CD4-positive, alpha-beta memory T cell (primary cell): Measurements from ENCODE around the gene PTPRJ. TPM values are rescaled to one million over a fixed set of nuclear protein-coding genes. Genes with fewer than 3 reads are reported as not detected.
"Not testable (repeated sequence)": the region's sequence is repeated elsewhere in the genome, so short reads cannot be mapped to it uniquely, and the experiment has no call there.

Experiments used
- CTCF ChIA-PET: fragments of 350-600 bp; sonication (Branson Sonifier 250); formaldehyde crosslinking; loops from one replicate; lab custom pipeline; 2021; ENCODE audit warnings: inconsistent platforms; ENCODE audit not compliant: partially characterized antibody; lab: Charles Lee
- POLR2A ChIA-PET: fragments of 350-600 bp; sonication (Branson Sonifier 250); formaldehyde crosslinking; loops from one replicate; lab custom pipeline; 2021; ENCODE audit not compliant: partially characterized antibody; lab: Charles Lee
- DNase-seq, 5 donors: peaks; one replicate each; pipeline versions ENCODE4 v3.0.0 to v3.0.0-alpha.2; 2020 to 2022; ENCODE audit warnings: mixed read lengths in 1 of 5
- H3K27ac ChIP-seq: one replicate; pipeline ENCODE4 v1.7.0; 2013; ENCODE audit warnings: low read depth, low read length
- H3K27me3 ChIP-seq: 2 replicates; pipeline ENCODE4 v1.7.0; 2013; ENCODE audit warnings: mild to moderate bottlenecking, low read length, moderate library complexity; ENCODE audit not compliant: insufficient read depth
- H3K36me3 ChIP-seq: 2 replicates; pipeline ENCODE4 v1.7.0; 2013; ENCODE audit warnings: mild to moderate bottlenecking, low read length, moderate library complexity; ENCODE audit not compliant: insufficient read depth
- H3K4me1 ChIP-seq: 2 replicates; pipeline ENCODE4 v1.7.0; 2013; ENCODE audit warnings: mild to moderate bottlenecking, low read length, moderate library complexity; ENCODE audit not compliant: insufficient read depth
- H3K4me3 ChIP-seq, 2 donors: one replicate each; pipeline ENCODE4 v1.7.0; 2013; ENCODE audit warnings: low read length in 2 of 2, mild to moderate bottlenecking in 1 of 2
- H3K9me3 ChIP-seq, 2 donors: one replicate each; pipeline ENCODE4 v1.7.0; 2013; ENCODE audit warnings: low read length in 2 of 2, control low read depth in 1 of 2; ENCODE audit not compliant: control insufficient read depth in 1 of 2
- H3K27ac Mint-ChIP-seq, 7 donors: one replicate each; pipeline ENCODE4 v1.8.0; 2020 to 2021; ENCODE audit warnings: mixed read lengths in 7 of 7, mild to moderate bottlenecking in 6 of 7, inconsistent platforms in 3 of 7, moderate library complexity in 3 of 7
- H3K27me3 Mint-ChIP-seq, 2 donors: one replicate each; pipeline ENCODE4 v1.8.0; 2020 to 2021; ENCODE audit warnings: mixed read lengths in 2 of 2
- H3K36me3 Mint-ChIP-seq, 2 donors: one replicate each; pipeline ENCODE4 v1.8.0; 2020 to 2021; ENCODE audit warnings: mixed read lengths in 2 of 2, inconsistent platforms in 1 of 2, mild to moderate bottlenecking in 1 of 2
- H3K4me1 Mint-ChIP-seq, 4 donors: one replicate each; pipeline ENCODE4 v1.8.0; 2020 to 2021; ENCODE audit warnings: mixed read lengths in 4 of 4, mild to moderate bottlenecking in 1 of 4
- H3K4me3 Mint-ChIP-seq, 8 donors: one replicate each; pipeline ENCODE4 v1.8.0; 2020 to 2021; ENCODE audit warnings: mixed read lengths in 8 of 8, mild to moderate bottlenecking in 7 of 8, moderate library complexity in 6 of 8, inconsistent platforms in 3 of 8
- H3K9me3 Mint-ChIP-seq, 8 donors: one replicate each; pipeline ENCODE4 v1.8.0; 2020 to 2021; ENCODE audit warnings: mixed read lengths in 8 of 8, mild to moderate bottlenecking in 5 of 8, inconsistent platforms in 3 of 8, moderate library complexity in 1 of 8
- intact Hi-C: fragments of 100-400 bp; cut with micrococcal nuclease; formaldehyde crosslinking; loops from one replicate; pipeline ENCODE4 v1.15.1; 2023
- microRNA-seq: library from miRNA; unstranded; fragments of <30 nt; microRNA quantifications from one replicate; pipeline ENCODE4 v1.2.0, GENCODE V29; 2021; ENCODE audit warnings: borderline replicate concordance, borderline number of aligned reads, borderline microRNAs expressed, mixed read lengths
- polyA plus RNA-seq, 2 donors: library from polyadenylated mRNA; unstranded; fragments of 300-500 nt; fragmentation: Illumina TruSeq; gene quantifications; one replicate each; pipeline ENCODE4 v1.2.3, GENCODE V29; 2021
- total RNA-seq, 2 experiments: library from RNA; stranded (reverse); gene quantifications; one replicate each; pipeline ENCODE4 v1.2.3, GENCODE V29; 2021

Gene PTPRJ
- total and polyA plus RNA-seq, 4 experiments from 2014 or later = 3.3 to 57.9 (median 37.2) TPM

DNA sequence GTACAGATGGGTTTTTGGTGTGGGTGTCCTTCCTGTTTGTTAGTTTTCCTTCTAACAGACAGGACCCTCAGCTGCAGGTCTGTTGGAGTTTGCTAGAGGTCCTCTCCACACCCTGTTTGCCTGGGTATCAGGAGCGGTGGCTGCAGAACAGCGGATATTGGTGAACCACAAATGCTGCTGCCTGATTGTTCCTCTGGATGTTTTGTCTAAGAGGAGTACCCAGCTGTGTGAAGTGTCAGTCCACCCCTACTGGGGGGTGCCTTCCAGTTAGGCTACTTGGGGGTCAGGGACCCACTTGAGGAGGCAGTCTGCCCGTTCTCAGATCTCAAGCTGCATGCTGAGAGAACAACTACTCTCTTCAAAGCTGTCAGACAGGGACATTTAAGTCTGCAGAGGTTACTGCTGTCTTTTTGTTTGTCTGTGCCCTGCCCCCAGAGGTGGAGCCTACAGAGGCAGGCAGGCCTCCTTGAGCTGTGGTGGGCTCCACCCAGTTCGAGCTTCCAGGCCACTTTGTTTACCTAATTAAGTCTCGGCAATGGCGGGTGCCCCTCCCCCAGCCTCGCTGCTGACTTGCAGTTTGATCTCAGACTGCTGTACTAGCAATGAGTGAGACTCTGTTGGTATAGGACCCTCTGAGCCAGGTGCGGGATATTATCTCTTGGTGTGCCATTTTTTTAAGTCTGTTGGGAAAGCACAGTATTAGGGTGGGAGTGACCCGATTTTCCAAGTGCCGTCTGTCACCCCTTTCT, 210.7 kb downstream of the PTPRJ start:
- ChIA-PET POLR2A (interaction anchor here (0.6 to 1.7 kb wide), 4 partner anchors 10 to 53 kb away, joined by 3 to 4 read pairs (median 3); no protein-coding TSS in a partner anchor), CTCF (interaction anchor here (0.8 to 3.8 kb wide), 5 partner anchors 9 to 117 kb away, joined by 3 to 19 read pairs (median 3); no protein-coding TSS in a partner anchor)
- Mint-ChIP-seq H3K9me3 (peaks cover 7 to 48% (median 35%) of the 10 kb centered on the region in 8 donors), H3K4me1 (peaks cover 16 to 39% (median 31%) of the 10 kb centered on the region in 4 donors), H3K36me3 (peaks cover 13 to 17% of the 10 kb centered on the region in 2 donors), H3K4me3 (peak overlapping the region; percentile 64 to 91 (median 84)), H3K27ac (peak overlapping the region; percentile 87 to 96 (median 88))
- not testable (repeated sequence) for H3K36me3 ChIP-seq, H3K9me3 ChIP-seq, H3K27me3 Mint-ChIP-seq, H3K27me3 ChIP-seq
- peak; percentile 49 to 69 (median 63) for DNase-seq
- H3K27ac ChIP-seq = peak overlapping the region; percentile 26
- intact Hi-C loops = loop anchor here (2.0 kb wide), 1 partner anchor 18 kb away; no protein-coding TSS in a partner anchor
- H3K4me1 ChIP-seq = peaks cover 15% of the 10 kb centered on the region
- H3K4me3 ChIP-seq = peak overlapping the region in 1 of 2 donors; percentile 5

DNA sequence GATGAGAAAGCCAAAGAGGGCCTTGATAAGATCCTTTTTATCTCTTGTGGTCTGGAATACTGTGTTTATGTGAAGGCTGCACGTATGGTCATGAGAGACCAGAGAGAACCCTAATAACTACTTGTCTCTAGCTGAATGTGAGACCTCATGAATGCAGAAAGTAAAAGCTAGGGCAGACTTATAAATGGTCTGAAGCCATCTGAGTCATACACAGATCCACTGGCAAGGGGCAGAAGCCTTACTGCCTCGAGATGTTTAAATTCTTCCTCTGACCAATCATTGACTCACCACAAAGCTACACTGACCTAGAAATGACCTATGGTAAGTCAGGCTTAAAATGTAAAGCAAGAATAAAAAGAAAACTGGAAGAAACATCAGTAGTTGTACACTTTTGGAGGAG, 213.5 kb downstream of the PTPRJ start:
- Histone ChIP-seq H3K36me3 (no peaks in the 10 kb centered on the region), H3K4me3 (no peak overlapping the region), H3K27me3 (no peaks in the 10 kb centered on the region), H3K9me3 (peaks cover 0 to 11% of the 10 kb centered on the region in 2 donors), H3K27ac (no peak overlapping the region), H3K4me1 (peaks cover 15% of the 10 kb centered on the region)
- H3K9me3 Mint-ChIP-seq = peaks cover 14 to 58% (median 37%) of the 10 kb centered on the region in 8 donors
- ChIA-PET CTCF (no interaction called here), POLR2A (no interaction called here)
- peaks cover 16 to 36% (median 29%) of the 10 kb centered on the region in 4 donors for H3K4me1 Mint-ChIP-seq
- intact Hi-C loops = no loop called here
- H3K27me3 Mint-ChIP-seq = no peaks in the 10 kb centered on the region
- H3K27ac Mint-ChIP-seq = peak overlapping the region in 1 of 7 donors; percentile 34
- no peak for DNase-seq
- peaks cover 17 to 26% of the 10 kb centered on the region in 2 donors for H3K36me3 Mint-ChIP-seq
- H3K4me3 Mint-ChIP-seq = no peak overlapping the region

DNA sequence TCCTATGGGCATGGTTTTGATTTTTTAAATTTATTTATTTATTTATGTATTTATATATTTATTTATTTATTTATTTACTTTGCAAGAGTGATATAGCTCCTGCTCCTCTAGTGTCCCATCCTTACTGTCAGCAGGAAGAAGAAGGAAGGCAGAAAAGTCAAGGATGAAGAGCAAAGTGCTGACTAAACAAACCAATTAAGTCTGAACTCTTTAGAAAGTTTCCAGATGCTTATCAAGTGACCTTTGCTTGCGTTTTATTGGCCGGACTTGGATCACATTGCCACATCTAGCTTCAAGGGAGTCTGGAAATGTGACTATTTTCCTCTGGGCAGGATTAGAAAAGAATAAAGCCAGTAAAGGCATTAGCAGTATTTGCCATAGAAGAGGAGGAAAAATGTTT, 227.5 kb downstream of the PTPRJ start:
- H3K27ac Mint-ChIP-seq = no peak overlapping the region
- Histone ChIP-seq H3K27me3 (no peaks in the 10 kb centered on the region), H3K36me3 (no peaks in the 10 kb centered on the region), H3K9me3 (no peaks in the 10 kb centered on the region), H3K4me1 (no peaks in the 10 kb centered on the region), H3K27ac (no peak overlapping the region), H3K4me3 (no peak overlapping the region)
- H3K4me1 Mint-ChIP-seq = no peaks in the 10 kb centered on the region
- H3K36me3 Mint-ChIP-seq = no peaks in the 10 kb centered on the region
- H3K4me3 Mint-ChIP-seq = no peak overlapping the region
- intact Hi-C loops = no loop called here
- ChIA-PET CTCF (interaction anchor here (1.2 kb wide), 1 partner anchor 36 kb away, joined by 3 read pairs; no protein-coding TSS in a partner anchor), POLR2A (no interaction called here)
- peaks cover 5 to 9% of the 10 kb centered on the region in 2 donors for H3K27me3 Mint-ChIP-seq
- DNase-seq = no peak
- peaks cover 0 to 7% (median under 1%) of the 10 kb centered on the region in 8 donors for H3K9me3 Mint-ChIP-seq

DNA sequence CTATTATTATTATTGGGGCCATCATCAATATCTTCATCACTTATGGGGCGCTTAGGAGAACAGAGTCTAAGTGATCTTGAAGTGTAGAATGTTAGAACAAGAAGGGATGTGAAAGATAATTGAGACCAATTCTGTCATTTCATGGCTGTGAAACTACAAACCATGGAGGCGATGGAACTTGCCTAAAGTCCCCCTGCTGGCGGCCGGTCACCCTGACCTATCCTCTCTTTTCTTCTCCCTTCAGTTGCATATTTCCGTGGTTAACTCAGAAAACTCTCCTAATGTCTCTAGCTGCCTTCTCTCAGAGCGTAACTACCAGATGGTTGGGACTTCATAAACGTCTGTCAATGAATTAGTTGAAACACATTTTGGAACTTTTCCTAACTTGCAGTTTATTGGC, 229.7 kb downstream of the PTPRJ start:
- no peak overlapping the region for H3K27ac Mint-ChIP-seq
- POLR2A ChIA-PET = interaction anchor here (1.0 kb wide), 1 partner anchor 19 kb away, joined by 3 read pairs; no protein-coding TSS in a partner anchor
- intact Hi-C loops = no loop called here
- no peaks in the 10 kb centered on the region for H3K27me3 ChIP-seq
- CTCF ChIA-PET = interaction anchor here (1.4 to 1.5 kb wide), 2 partner anchors 37 to 38 kb away, joined by 3 to 5 read pairs; no protein-coding TSS in a partner anchor
- no peaks in the 10 kb centered on the region for H3K36me3 Mint-ChIP-seq
- H3K4me3 ChIP-seq = no peak overlapping the region
- H3K27me3 Mint-ChIP-seq = peaks cover 6 to 9% of the 10 kb centered on the region in 2 donors
- no peak overlapping the region for H3K4me3 Mint-ChIP-seq
- H3K9me3 ChIP-seq = no peaks in the 10 kb centered on the region
- no peak for DNase-seq
- peaks cover 0 to 7% (median 0%) of the 10 kb centered on the region in 8 donors for H3K9me3 Mint-ChIP-seq
- H3K27ac ChIP-seq = no peak overlapping the region
- H3K4me1 Mint-ChIP-seq = peaks cover 0 to 7% (median under 1%) of the 10 kb centered on the region in 4 donors
- no peaks in the 10 kb centered on the region for H3K4me1 ChIP-seq
- no peaks in the 10 kb centered on the region for H3K36me3 ChIP-seq

DNA sequence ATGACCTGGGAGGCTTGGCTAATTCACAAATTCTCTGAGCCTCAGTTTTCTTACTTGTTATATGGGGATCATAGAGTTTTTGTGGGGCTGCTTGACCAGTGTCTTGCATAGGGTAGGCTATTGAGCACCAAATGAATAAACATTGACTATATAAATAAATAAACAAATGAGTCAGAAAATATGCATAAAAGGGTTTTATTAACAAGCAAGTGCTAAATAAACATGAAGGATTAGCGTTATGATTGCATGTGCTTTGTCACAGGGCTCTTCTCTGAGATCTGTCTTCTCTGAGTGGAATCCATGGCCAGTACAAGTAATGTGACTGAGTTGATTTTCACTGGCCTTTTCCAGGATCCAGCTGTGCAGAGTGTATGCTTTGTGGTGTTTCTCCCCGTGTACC, 236.2 kb downstream of the PTPRJ start, which contains the start of gene OR4B1:
TSS of gene OR4B1 (plus strand) at position 301 of the 400 bp plus-strand sequence. CDS start at position 301, 0 bp downstream.
- Mint-ChIP-seq H3K4me3 (no peak within 1 kb of the TSS), H3K27me3 (peaks cover 3 to 4% of the 10 kb centered on the region in 2 donors), H3K27ac (no peak within 1 kb of the TSS), H3K4me1 (peaks cover 0 to 7% (median 1%) of the 10 kb centered on the region in 4 donors), H3K36me3 (no peaks in the 10 kb centered on the region), H3K9me3 (no peaks in the 10 kb centered on the region)
- DNase-seq = no peak
- Histone ChIP-seq H3K4me3 (no peak within 1 kb of the TSS), H3K27me3 (no peaks in the 10 kb centered on the region), H3K9me3 (no peaks in the 10 kb centered on the region), H3K36me3 (no peaks in the 10 kb centered on the region), H3K27ac (no peak within 1 kb of the TSS), H3K4me1 (no peaks in the 10 kb centered on the region)
- intact Hi-C loops = no loop called here
- CTCF ChIA-PET = no interaction called here
- POLR2A ChIA-PET = no interaction called here

Small RNA genes lying within 50 kb of the gene (microRNA-seq; reads per million reads assigned to microRNA genes)
- gene MIR3161 = not detected

Other genes starting within 250 kb of the PTPRJ start
- gene FNBP4, start 213.2 kb upstream of the PTPRJ start, total RNA-seq = 100 to 1,000 TPM; 298 to 314 TPM
- gene FNBP4, start 213.2 kb upstream of the PTPRJ start, polyA plus RNA-seq = 10 to 100 TPM; 22.6 to 48.0 TPM
- gene NUP160, start 132.2 kb upstream of the PTPRJ start, total RNA-seq = 10 to 100 TPM; 57.6 to 62.2 TPM
- gene NUP160, start 132.2 kb upstream of the PTPRJ start, polyA plus RNA-seq = 10 to 100 TPM; 35.6 to 44.3 TPM
- gene OR4B1, start 236.3 kb downstream of the PTPRJ start, total RNA-seq = not detected
- not detected for gene OR4B1, start 236.3 kb downstream of the PTPRJ start, polyA plus RNA-seq